ENCODE data around the gene FNBP1. TPM values are rescaled to one million over a fixed set of nuclear protein-coding genes. Genes with fewer than 3 reads are reported as not detected.

The FNBP1 gene
- total and polyA plus RNA-seq, 10 of the 15 experiments (the other 5 are each of a cell fraction or from before 2014, with no cell fraction given), result 64.5 to 353 (median 179) TPM

- TF ChIP-seq CREM (IDR thresholded peaks at IDR 0.05; ENCODE audit: low read depth), result peak; percentile 86
- 0 out of 2 replicates have a peak, but pooled peaks have one; percentile 15 for TF ChIP-seq GABPA (IDR thresholded peaks at IDR 0.05; ENCODE audit: low read depth)
- TF ChIP-seq EGR1 (IDR thresholded peaks at IDR 0.05; ENCODE audit: borderline replicate concordance in 1 of 2, low read depth in 2 of 2, low read length in 2 of 2), result peak in 1 of 2 experiments; percentile 10; a peak in 1 of 3 replicates
- 0 out of 2 replicates have a peak, but pooled peaks have one; percentile 33 for TF ChIP-seq CHD1 (IDR thresholded peaks at IDR 0.05; ENCODE audit: low read depth, low read length)
- TF ChIP-seq ETV6 (conservative IDR thresholded peaks at IDR 0.05 in 1 of 2, IDR thresholded peaks at IDR 0.05 in 1 of 2; ENCODE audit: borderline replicate concordance in 1 of 2, low read depth in 1 of 2), result no peak; a peak in 1 of 4 replicates
- TF ChIP-seq TCF12 (IDR thresholded peaks at IDR 0.05; ENCODE audit: low read depth, low read length), result peak; percentile 49; the same call in 1 of the 2 replicates
- TF ChIP-seq SRF (IDR thresholded peaks at IDR 0.05; ENCODE audit: low read depth in 2 of 2, low read length in 2 of 2), result no peak
- TF ChIP-seq MYB (IDR thresholded peaks at IDR 0.05; ENCODE audit: borderline replicate concordance, low read depth, low read length), result no peak
Observed at GRCh38 chr9:129988607-129989361, 54.2 kb downstream of the FNBP1 start (continued).

- POLR2A ChIA-PET, result interaction anchor here (0.6 to 12.8 kb wide), 10 partner anchors 11 to 1297 kb away, joined by 3 to 247 read pairs (median 4); partner anchors contain the start of gene FNBP1
- peaks cover 57% of the 10 kb centered on the region for H3K4me1 ChIP-seq (ENCODE audit: control insufficient read depth, insufficient read depth, low read length)
- peak overlapping the region; percentile 80 for H3K9ac ChIP-seq (ENCODE audit: control insufficient read depth, insufficient read depth, low read length)
- H3K27ac ChIP-seq (ENCODE audit: control insufficient read depth, insufficient read depth), result peak overlapping the region; percentile 100
- peaks cover 95% of the 10 kb centered on the region for H3K79me2 ChIP-seq (ENCODE audit: control insufficient read depth, insufficient read depth, low read length)
- 0 out of 3 replicates have a peak, but pooled peaks have one; percentile 17 for TF ChIP-seq POU2F2 (IDR thresholded peaks at IDR 0.05; ENCODE audit: borderline replicate concordance, low read depth, low read length)
- TF ChIP-seq SRF (IDR thresholded peaks at IDR 0.05; ENCODE audit: low read depth in 2 of 2, low read length in 2 of 2), result no peak
- TF ChIP-seq POLR2A (IDR thresholded peaks at IDR 0.05; ENCODE audit: low read depth, low read length), result peak; percentile 43; the same call in 1 of the 2 replicates
- 0 out of 2 replicates have a peak, but pooled peaks have one; percentile 9 for TF ChIP-seq POLR2AphosphoS5 (IDR thresholded peaks at IDR 0.05; ENCODE audit: low read length)
- no peak for TF ChIP-seq BMI1 (IDR thresholded peaks at IDR 0.05; ENCODE audit: borderline replicate concordance)
- BruUV-seq (replicated peaks), result no TSS peak
- peaks cover 11 to 16% of the 10 kb centered on the region in 2 experiments for H3K36me3 ChIP-seq (ENCODE audit: control insufficient read depth in 2 of 2, insufficient read depth in 2 of 2, low read length in 1 of 2)
- intact Hi-C loops (cut with micrococcal nuclease; ENCODE audit: unreplicated experiment) (loop anchor here (2.0 kb wide), 2 partner anchors 35 to 51 kb away; no protein-coding TSS in a partner anchor), in situ Hi-C loops (cut with MboI) (no loop called here)
- SMC1A ChIA-PET (ENCODE audit: uncharacterized antibody, unreplicated experiment), result interaction anchor here (0.9 to 23.6 kb wide), 10 partner anchors 9 to 103 kb away, joined by 3 to 763 read pairs (median 9); no protein-coding TSS in a partner anchor
- RAD21 ChIA-PET (ENCODE audit: unreplicated experiment), result interaction anchor here (0.7 to 17.1 kb wide), 10 partner anchors 8 to 140 kb away, joined by 3 to 418 read pairs (median 4); no protein-coding TSS in a partner anchor
- no peak for DNase-seq (ENCODE audit: low read depth, low spot score)
- no peak overlapping the region for H2AFZ ChIP-seq (ENCODE audit: control insufficient read depth, low read depth, low read length)
- H3K9me3 ChIP-seq (replicated peaks; ENCODE audit: control insufficient read depth, insufficient read depth, low read length), result peaks cover 7% of the 10 kb centered on the region; the same call in 2 of the 3 replicates
- H3K27me3 ChIP-seq (replicated peaks in 1 of 2; ENCODE audit: control insufficient read depth in 2 of 2, insufficient read depth in 2 of 2, low read length in 1 of 2), result no peaks in the 10 kb centered on the region
- H3K4me2 ChIP-seq (ENCODE audit: control insufficient read depth, insufficient read depth), result peak overlapping the region; percentile 90
- WGBS (ENCODE audit: insufficient coverage, insufficient replicate concordance, low lambda C conversion rate, missing lambda C conversion rate), result 10% methylated on average over 1 of the region's 1 CpG
- H4K20me1 ChIP-seq (ENCODE audit: control insufficient read depth, insufficient read depth), result no peaks in the 10 kb centered on the region
- CTCF ChIA-PET, result interaction anchor here (1.0 kb wide), 1 partner anchor 9 kb away, joined by 3 read pairs; no protein-coding TSS in a partner anchor
- no peak for FAIRE-seq
- peak; percentile 7 for ATAC-seq
- peak overlapping the region; percentile 31; the same call in 1 of the 2 replicates for H3K4me3 ChIP-seq
Observed at GRCh38 chr9:129987941-129988340, 55.0 kb downstream of the FNBP1 start.
